ENCODE measurements around the gene SPINT4. TPM values are rescaled to one million over a fixed set of nuclear protein-coding genes. Genes with fewer than 3 reads are reported as not detected.
"Not testable (repeated sequence)": the region's sequence is repeated elsewhere in the genome, so short reads cannot be mapped to it uniquely, and the experiment has no call there.

The SPINT4 gene
- total and polyA plus RNA-seq, 8 donors: not detected

GRCh38 chr20:45701104-45701503 is 21.0 kb upstream of the SPINT4 start:
- ATAC-seq (no peak), DNase-seq (no peak)
- no peak for TF ChIP-seq CTCF (IDR thresholded peaks at IDR 0.05)
- Histone ChIP-seq H3K4me1 (no peaks in the 10 kb centered on the region), H3K27ac (no peak overlapping the region), H3K9me3 (no peaks in the 10 kb centered on the region), H3K4me3 (no peak overlapping the region), H3K36me3 (no peaks in the 10 kb centered on the region), H3K27me3 (no peaks in the 10 kb centered on the region)
- intact Hi-C loops (cut with DNase I): no loop called here

GRCh38 chr20:45701873-45702272 is 20.3 kb upstream of the SPINT4 start, which contains the start of gene WFDC13:
Gene WFDC13 (plus strand): TSS chr20:45702038. CDS start chr20:45702124, 86 bp downstream.
- H3K27ac ChIP-seq: no peak within 1 kb of the TSS
- DNase-seq (no peak), ATAC-seq (no peak)
- no peak within 1 kb of the TSS for H3K4me3 ChIP-seq
- H3K4me1 ChIP-seq: no peaks in the 10 kb centered on the region
- no peaks in the 10 kb centered on the region for H3K27me3 ChIP-seq
- intact Hi-C loops (cut with DNase I): no loop called here
- H3K9me3 ChIP-seq: no peaks in the 10 kb centered on the region
- H3K36me3 ChIP-seq: no peaks in the 10 kb centered on the region
- no peak for TF ChIP-seq CTCF (IDR thresholded peaks at IDR 0.05)

- Histone ChIP-seq H3K4me3 (no peak within 1 kb of the TSS), H3K9me3 (no peaks in the 10 kb centered on the region), H3K36me3 (no peaks in the 10 kb centered on the region), H3K27ac (no peak within 1 kb of the TSS), H3K4me1 (no peaks in the 10 kb centered on the region), H3K27me3 (no peaks in the 10 kb centered on the region)
- intact Hi-C loops (cut with DNase I): no loop called here
- ATAC-seq: no peak
- no peak for DNase-seq
- TF ChIP-seq CTCF (IDR thresholded peaks at IDR 0.05): no peak
These were observed 17.0 kb upstream of the SPINT4 start, which contains the start of gene WFDC10B for GRCh38 chr20:45704969-45705637. Gene WFDC10B (minus strand): TSS chr20:45705019. CDS start chr20:45685992, 19,027 bp downstream.

GRCh38 chr20:45716141-45716688 is 5.9 kb upstream of the SPINT4 start:
- H3K4me3 ChIP-seq; ATAC-seq; H3K27me3 ChIP-seq; H3K36me3 ChIP-seq; H3K27ac ChIP-seq; intact Hi-C loops (cut with DNase I); DNase-seq; H3K4me1 ChIP-seq; H3K9me3 ChIP-seq: not testable (repeated sequence)

- intact Hi-C loops (cut with DNase I): no loop called here
- Histone ChIP-seq H3K27me3 (no peaks in the 10 kb centered on the region), H3K4me1 (no peaks in the 10 kb centered on the region), H3K4me3 (no peak overlapping the region), H3K9me3 (no peaks in the 10 kb centered on the region), H3K36me3 (no peaks in the 10 kb centered on the region), H3K27ac (no peak overlapping the region)
- DNase-seq (no peak), ATAC-seq (peak; percentile 46)
- TF ChIP-seq CTCF (IDR thresholded peaks at IDR 0.05): no peak
These were observed 3.0 kb downstream of the SPINT4 start for GRCh38 chr20:45725134-45725533.

Measured in left lung (tissue), 10 donors.